ENCODE measurements around the gene VRK2.
"Not testable (repeated sequence)": the region's sequence is repeated elsewhere in the genome, so short reads cannot be mapped to it uniquely, and the experiment has no call there.

VRK2 gene

GRCh38 chr2:58170334-58170933 is 123.8 kb downstream of the VRK2 start:
- H3K4me3 ChIP-seq (ENCODE audit: low read length); H3K9me3 ChIP-seq (ENCODE audit: insufficient read depth, low read depth, low read length); H3K4me1 ChIP-seq (ENCODE audit: insufficient read depth, low read length); H3K9ac ChIP-seq (ENCODE audit: low read depth, low read length); H3K27me3 ChIP-seq (ENCODE audit: insufficient read depth, low read length); H3K27ac ChIP-seq (ENCODE audit: low read depth, low read length): not testable (repeated sequence)
- peaks cover 21% of the 10 kb centered on the region; the same call in 1 of the 2 replicates for H3K36me3 ChIP-seq (ENCODE audit: insufficient read depth, low read length)
- WGBS: 92% methylated on average over 7 of the region's 7 CpGs

- not testable (repeated sequence) for H3K27me3 ChIP-seq (ENCODE audit: insufficient read depth, low read length); H3K4me1 ChIP-seq (ENCODE audit: insufficient read depth, low read length); H3K9me3 ChIP-seq (ENCODE audit: insufficient read depth, low read depth, low read length); H3K9ac ChIP-seq (ENCODE audit: low read depth, low read length); H3K36me3 ChIP-seq (ENCODE audit: insufficient read depth, low read length); H3K4me3 ChIP-seq (ENCODE audit: low read length); H3K27ac ChIP-seq (ENCODE audit: low read depth, low read length)
- 80% methylated on average over 16 of the region's 16 CpGs for WGBS
Observed at GRCh38 chr2:58171831-58172230, 125.2 kb downstream of the VRK2 start.

GRCh38 chr2:58177187-58177586 is 130.6 kb downstream of the VRK2 start:
- peaks cover 14% of the 10 kb centered on the region; the same call in 1 of the 2 replicates for H3K36me3 ChIP-seq (ENCODE audit: insufficient read depth, low read length)
- not testable (repeated sequence) for H3K27me3 ChIP-seq (ENCODE audit: insufficient read depth, low read length); H3K9me3 ChIP-seq (ENCODE audit: insufficient read depth, low read depth, low read length); H3K9ac ChIP-seq (ENCODE audit: low read depth, low read length); H3K4me3 ChIP-seq (ENCODE audit: low read length); H3K4me1 ChIP-seq (ENCODE audit: insufficient read depth, low read length); H3K27ac ChIP-seq (ENCODE audit: low read depth, low read length)
- no CpG with 5 or more reads among the region's 4 CpGs for WGBS

- 95% methylated on average over 3 of the region's 3 CpGs for whole genome bisulfite sequencing
- not testable (repeated sequence) for H3K27me3 ChIP-seq (ENCODE audit: insufficient read depth, low read length); H3K27ac ChIP-seq (ENCODE audit: low read depth, low read length); H3K4me1 ChIP-seq (ENCODE audit: insufficient read depth, low read length); H3K9ac ChIP-seq (ENCODE audit: low read depth, low read length); H3K9me3 ChIP-seq (ENCODE audit: insufficient read depth, low read depth, low read length); H3K4me3 ChIP-seq (ENCODE audit: low read length)
- H3K36me3 ChIP-seq (ENCODE audit: insufficient read depth, low read length): peaks cover 19% of the 10 kb centered on the region; the same call in 1 of the 2 replicates
Observed at GRCh38 chr2:58180175-58180574, 133.6 kb downstream of the VRK2 start.

- H3K27ac ChIP-seq (ENCODE audit: low read depth, low read length): no peak overlapping the region
- no peaks in the 10 kb centered on the region for H3K9me3 ChIP-seq (ENCODE audit: insufficient read depth, low read depth, low read length)
- H3K9ac ChIP-seq (ENCODE audit: low read depth, low read length): no peak overlapping the region
- no peaks in the 10 kb centered on the region for H3K27me3 ChIP-seq (ENCODE audit: insufficient read depth, low read length)
- no peaks in the 10 kb centered on the region for H3K4me1 ChIP-seq (ENCODE audit: insufficient read depth, low read length)
- peaks cover 19% of the 10 kb centered on the region; the same call in 1 of the 2 replicates for H3K36me3 ChIP-seq (ENCODE audit: insufficient read depth, low read length)
- WGBS: 90% methylated on average over 2 of the region's 5 CpGs
- H3K4me3 ChIP-seq (ENCODE audit: low read length): no peak overlapping the region
Observed at GRCh38 chr2:58180635-58181034, 134.0 kb downstream of the VRK2 start.

- H3K4me1 ChIP-seq (ENCODE audit: insufficient read depth, low read length): no peaks in the 10 kb centered on the region
- WGBS: 100% methylated on average over 1 of the region's 1 CpG
- no peak overlapping the region for H3K27ac ChIP-seq (ENCODE audit: low read depth, low read length)
Observed at GRCh38 chr2:58182527-58182926, 135.9 kb downstream of the VRK2 start.

DNA sequence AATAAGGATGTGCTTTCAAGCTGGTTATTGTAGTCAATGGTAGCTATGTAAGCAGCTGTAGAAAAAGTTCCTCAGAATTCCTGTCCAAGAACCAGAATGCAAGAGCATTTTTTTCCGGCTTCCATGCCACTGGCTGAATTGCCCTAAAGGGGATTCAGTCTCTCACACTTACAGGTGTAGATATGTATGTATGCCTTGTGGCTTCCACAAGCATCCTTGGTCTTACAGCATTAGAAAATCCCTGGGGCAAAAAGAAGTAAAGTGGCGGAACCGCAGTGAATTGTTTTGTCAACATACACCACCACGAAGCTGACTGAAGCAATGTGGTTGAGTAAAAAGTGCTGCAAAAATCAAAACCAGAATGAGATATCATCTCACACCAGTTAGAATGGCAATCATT is 139.9 kb downstream of the VRK2 start:
- Histone ChIP-seq H3K9me3 (ENCODE audit: insufficient read depth, low read depth, low read length) (no peaks in the 10 kb centered on the region), H3K4me1 (ENCODE audit: insufficient read depth, low read length) (no peaks in the 10 kb centered on the region), H3K4me3 (ENCODE audit: low read length) (no peak overlapping the region), H3K27ac (ENCODE audit: low read depth, low read length) (no peak overlapping the region), H3K36me3 (ENCODE audit: insufficient read depth, low read length) (peaks cover 35% of the 10 kb centered on the region), H3K9ac (ENCODE audit: low read depth, low read length) (no peak overlapping the region), H3K27me3 (ENCODE audit: insufficient read depth, low read length) (no peaks in the 10 kb centered on the region)
- 94% methylated on average over 4 of the region's 4 CpGs for WGBS

More at GRCh38 chr2:58182527-58182926, 135.9 kb downstream of the VRK2 start:
- Histone ChIP-seq H3K27me3 (ENCODE audit: insufficient read depth, low read length) (no peaks in the 10 kb centered on the region), H3K9ac (ENCODE audit: low read depth, low read length) (no peak overlapping the region), H3K36me3 (ENCODE audit: insufficient read depth, low read length) (peaks cover 20% of the 10 kb centered on the region), H3K4me3 (ENCODE audit: low read length) (no peak overlapping the region), H3K9me3 (ENCODE audit: insufficient read depth, low read depth, low read length) (no peaks in the 10 kb centered on the region)

DNA sequence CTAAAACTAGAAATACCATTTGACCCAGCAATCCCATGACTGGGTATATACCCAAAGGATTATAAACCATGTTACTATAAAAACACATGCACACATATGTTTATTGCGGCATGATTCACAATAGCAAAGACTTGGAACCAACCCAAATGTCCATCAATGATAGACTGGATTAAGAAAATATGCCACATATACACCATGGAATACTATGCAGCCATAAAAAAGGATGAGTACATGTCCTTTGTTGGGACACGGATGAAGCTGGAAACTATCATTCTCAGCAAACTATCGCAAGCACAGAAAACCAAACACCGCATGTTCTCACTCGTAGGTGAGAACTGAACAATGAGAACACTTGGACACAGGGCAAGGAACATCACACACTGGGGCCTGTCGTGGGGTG is 140.4 kb downstream of the VRK2 start:
- not testable (repeated sequence) for H3K27ac ChIP-seq (ENCODE audit: low read depth, low read length); H3K9me3 ChIP-seq (ENCODE audit: insufficient read depth, low read depth, low read length); H3K4me3 ChIP-seq (ENCODE audit: low read length); H3K9ac ChIP-seq (ENCODE audit: low read depth, low read length); H3K4me1 ChIP-seq (ENCODE audit: insufficient read depth, low read length); H3K27me3 ChIP-seq (ENCODE audit: insufficient read depth, low read length)
- 96% methylated on average over 6 of the region's 6 CpGs for WGBS
- peaks cover 37% of the 10 kb centered on the region for H3K36me3 ChIP-seq (ENCODE audit: insufficient read depth, low read length)

- H3K9ac ChIP-seq (ENCODE audit: low read depth, low read length): no peak overlapping the region
- H3K9me3 ChIP-seq (ENCODE audit: insufficient read depth, low read depth, low read length): no peaks in the 10 kb centered on the region
- H3K36me3 ChIP-seq (ENCODE audit: insufficient read depth, low read length): peaks cover 63% of the 10 kb centered on the region
- H3K4me1 ChIP-seq (ENCODE audit: insufficient read depth, low read length): no peaks in the 10 kb centered on the region
- no peaks in the 10 kb centered on the region for H3K27me3 ChIP-seq (ENCODE audit: insufficient read depth, low read length)
- WGBS: 94% methylated on average over 2 of the region's 2 CpGs
- H3K4me3 ChIP-seq (ENCODE audit: low read length): no peak overlapping the region
- no peak overlapping the region for H3K27ac ChIP-seq (ENCODE audit: low read depth, low read length)
Observed at GRCh38 chr2:58194458-58194857, 147.9 kb downstream of the VRK2 start.

DNA sequence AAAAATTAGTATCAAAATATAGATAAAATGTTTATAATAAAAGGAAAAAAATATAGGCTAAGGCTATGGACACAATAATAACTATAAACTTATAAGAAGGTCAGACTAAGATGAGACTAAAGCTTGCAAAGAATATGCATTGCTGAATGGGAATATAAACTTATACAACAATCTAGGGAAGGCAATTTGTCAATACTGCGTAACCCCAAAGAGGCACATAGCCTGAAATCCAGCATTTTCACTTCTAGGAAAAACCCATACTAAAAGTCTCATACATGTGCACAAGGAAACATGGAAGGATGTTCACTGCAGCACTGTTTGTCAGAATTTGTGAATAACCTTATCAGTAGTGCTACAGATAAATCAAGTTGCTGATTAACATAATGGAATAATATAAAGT is 149.1 kb downstream of the VRK2 start:
- no peak overlapping the region for H3K27ac ChIP-seq (ENCODE audit: low read depth, low read length)
- no peaks in the 10 kb centered on the region for H3K9me3 ChIP-seq (ENCODE audit: insufficient read depth, low read depth, low read length)
- WGBS: 100% methylated on average over 1 of the region's 1 CpG
- no peaks in the 10 kb centered on the region for H3K27me3 ChIP-seq (ENCODE audit: insufficient read depth, low read length)
- H3K36me3 ChIP-seq (ENCODE audit: insufficient read depth, low read length): peaks cover 68% of the 10 kb centered on the region
- no peak overlapping the region for H3K9ac ChIP-seq (ENCODE audit: low read depth, low read length)
- no peak overlapping the region for H3K4me3 ChIP-seq (ENCODE audit: low read length)
- no peaks in the 10 kb centered on the region for H3K4me1 ChIP-seq (ENCODE audit: insufficient read depth, low read length)

DNA sequence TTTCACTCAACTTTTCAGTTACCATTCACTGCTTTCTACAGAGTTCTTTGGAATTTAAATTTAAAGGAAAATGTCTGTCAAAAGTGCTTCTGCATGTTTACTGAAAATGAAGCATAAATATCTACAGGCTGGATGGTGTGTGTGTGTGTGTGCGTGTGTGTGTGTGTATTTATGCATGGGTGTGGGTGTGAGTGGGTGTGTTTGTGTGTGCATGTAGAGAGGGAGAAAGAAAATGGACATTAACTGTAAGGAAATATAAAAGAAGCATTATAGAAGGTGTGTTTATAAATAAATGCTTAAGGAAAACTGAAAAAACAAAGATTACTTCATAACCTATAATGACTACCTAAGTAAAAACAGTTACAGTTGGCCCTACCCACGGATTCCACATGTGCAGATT is 151.3 kb downstream of the VRK2 start:
- 93% methylated on average over 2 of the region's 2 CpGs for WGBS
- Histone ChIP-seq H3K9ac (ENCODE audit: low read depth, low read length) (no peak overlapping the region), H3K27ac (ENCODE audit: low read depth, low read length) (no peak overlapping the region), H3K4me1 (ENCODE audit: insufficient read depth, low read length) (no peaks in the 10 kb centered on the region), H3K9me3 (ENCODE audit: insufficient read depth, low read depth, low read length) (no peaks in the 10 kb centered on the region), H3K27me3 (ENCODE audit: insufficient read depth, low read length) (no peaks in the 10 kb centered on the region), H3K36me3 (ENCODE audit: insufficient read depth, low read length) (peaks cover 83% of the 10 kb centered on the region), H3K4me3 (ENCODE audit: low read length) (no peak overlapping the region)

- 96% methylated on average over 1 of the region's 1 CpG for WGBS
- H3K4me3 ChIP-seq (ENCODE audit: low read length): no peak overlapping the region
- no peak overlapping the region for H3K9ac ChIP-seq (ENCODE audit: low read depth, low read length)
- H3K27me3 ChIP-seq (ENCODE audit: insufficient read depth, low read length): no peaks in the 10 kb centered on the region
- H3K27ac ChIP-seq (ENCODE audit: low read depth, low read length): no peak overlapping the region
- H3K4me1 ChIP-seq (ENCODE audit: insufficient read depth, low read length): peaks cover 9% of the 10 kb centered on the region
- no peaks in the 10 kb centered on the region for H3K9me3 ChIP-seq (ENCODE audit: insufficient read depth, low read depth, low read length)
- peaks cover 70% of the 10 kb centered on the region for H3K36me3 ChIP-seq (ENCODE audit: insufficient read depth, low read length)
Observed at GRCh38 chr2:58202404-58202803, 155.8 kb downstream of the VRK2 start.

Data from HUES64 (cell line).